ENCODE data around the gene MCU. TPM values are rescaled to one million over a fixed set of nuclear protein-coding genes. Genes with fewer than 3 reads are reported as not detected.
"Not testable (repeated sequence)": the region's sequence is repeated elsewhere in the genome, so short reads cannot be mapped to it uniquely, and the experiment has no call there.

MCU gene
- total RNA-seq, 2 donors from 2014 or later = 15.0 to 24.6 TPM

DNA sequence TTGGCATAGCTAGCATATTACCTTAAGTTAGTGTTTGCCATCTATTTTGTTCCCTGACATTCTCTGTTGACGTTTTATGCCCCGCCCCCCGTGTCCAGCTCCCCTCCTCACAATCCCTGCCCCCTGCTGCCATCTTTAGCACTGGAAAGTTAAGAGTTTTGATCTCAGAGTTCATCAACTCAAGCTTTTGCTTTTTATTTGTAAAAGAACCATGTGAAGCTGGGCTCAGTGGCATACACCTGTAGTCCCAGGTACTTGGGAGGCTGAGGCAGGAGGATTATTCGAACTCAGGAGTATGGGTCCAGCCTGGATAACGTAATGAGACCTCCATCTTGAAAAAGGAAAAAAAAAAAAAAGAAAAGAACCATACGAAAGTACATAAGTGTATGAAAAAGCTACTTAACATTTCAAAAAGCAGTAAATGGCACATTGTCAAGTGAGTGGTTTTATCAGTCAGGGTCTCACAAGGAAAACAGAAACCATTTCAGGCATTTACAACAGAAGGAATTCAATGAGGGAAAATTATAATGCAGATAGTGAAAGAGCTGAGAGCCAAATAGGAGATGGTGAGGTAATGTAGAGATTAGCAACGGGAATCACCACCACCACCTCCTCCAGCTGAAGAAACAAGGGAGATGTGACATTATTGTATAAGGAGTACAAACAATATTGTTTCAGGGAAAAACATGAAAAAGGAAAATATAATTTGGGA, 64.9 kb downstream of the MCU start:
- DNase-seq (ENCODE audit: low spot score) (no peak), ATAC-seq (ENCODE audit: insufficient number of reproducible peaks, low FRiP score, low read depth) (no peak)
- no peak overlapping the region for H3K4me3 ChIP-seq
- no peaks in the 10 kb centered on the region for H3K27me3 ChIP-seq (replicated peaks; ENCODE audit: insufficient read depth)
- no peaks in the 10 kb centered on the region for H3K9me3 ChIP-seq
- H3K4me1 ChIP-seq (ENCODE audit: control insufficient read depth in 1 of 2, low read depth in 2 of 2) = peaks cover 4 to 5% of the 10 kb centered on the region in 2 donors
- TF ChIP-seq, protein P1, sequence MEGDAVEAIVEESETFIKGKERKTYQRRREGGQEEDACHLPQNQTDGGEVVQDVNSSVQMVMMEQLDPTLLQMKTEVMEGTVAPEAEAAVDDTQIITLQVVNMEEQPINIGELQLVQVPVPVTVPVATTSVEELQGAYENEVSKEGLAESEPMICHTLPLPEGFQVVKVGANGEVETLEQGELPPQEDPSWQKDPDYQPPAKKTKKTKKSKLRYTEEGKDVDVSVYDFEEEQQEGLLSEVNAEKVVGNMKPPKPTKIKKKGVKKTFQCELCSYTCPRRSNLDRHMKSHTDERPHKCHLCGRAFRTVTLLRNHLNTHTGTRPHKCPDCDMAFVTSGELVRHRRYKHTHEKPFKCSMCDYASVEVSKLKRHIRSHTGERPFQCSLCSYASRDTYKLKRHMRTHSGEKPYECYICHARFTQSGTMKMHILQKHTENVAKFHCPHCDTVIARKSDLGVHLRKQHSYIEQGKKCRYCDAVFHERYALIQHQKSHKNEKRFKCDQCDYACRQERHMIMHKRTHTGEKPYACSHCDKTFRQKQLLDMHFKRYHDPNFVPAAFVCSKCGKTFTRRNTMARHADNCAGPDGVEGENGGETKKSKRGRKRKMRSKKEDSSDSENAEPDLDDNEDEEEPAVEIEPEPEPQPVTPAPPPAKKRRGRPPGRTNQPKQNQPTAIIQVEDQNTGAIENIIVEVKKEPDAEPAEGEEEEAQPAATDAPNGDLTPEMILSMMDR (IDR thresholded peaks at IDR 0.05) = no peak
- no peak overlapping the region for H3K27ac ChIP-seq
- H3K36me3 ChIP-seq = no peaks in the 10 kb centered on the region

DNA sequence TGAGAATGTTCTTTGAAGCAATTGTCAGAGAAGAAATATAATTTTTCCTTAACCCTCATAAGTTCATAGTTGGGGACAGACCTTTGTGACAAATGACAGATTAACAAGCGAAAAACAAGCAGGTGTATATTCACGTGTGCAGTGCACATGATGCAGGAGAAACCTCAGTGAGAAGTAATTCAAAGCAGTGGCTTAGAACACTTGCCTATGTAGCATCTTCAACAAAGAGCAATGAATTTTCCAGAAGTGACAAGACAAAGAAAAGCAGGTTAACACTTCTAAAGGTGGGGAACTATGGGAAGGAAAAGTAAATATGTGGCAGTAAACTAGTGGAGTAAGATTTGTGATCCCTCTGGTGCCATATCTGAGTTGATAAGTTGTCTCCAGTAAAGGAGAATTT, 65.8 kb downstream of the MCU start:
- no peaks in the 10 kb centered on the region for H3K9me3 ChIP-seq
- no peak overlapping the region for H3K27ac ChIP-seq
- TF ChIP-seq, protein P1 (IDR thresholded peaks at IDR 0.05) = no peak
- no peak for ATAC-seq (ENCODE audit: insufficient number of reproducible peaks, low FRiP score, low read depth)
- H3K4me3 ChIP-seq = no peak overlapping the region
- no peaks in the 10 kb centered on the region for H3K27me3 ChIP-seq (replicated peaks; ENCODE audit: insufficient read depth)
- DNase-seq (ENCODE audit: low spot score) = no peak
- H3K36me3 ChIP-seq = no peaks in the 10 kb centered on the region
- H3K4me1 ChIP-seq (ENCODE audit: control insufficient read depth in 1 of 2, low read depth in 2 of 2) = peaks cover 8 to 14% of the 10 kb centered on the region in 2 donors

- not testable (repeated sequence) for H3K27ac ChIP-seq; ATAC-seq (ENCODE audit: insufficient number of reproducible peaks, low FRiP score, low read depth); H3K36me3 ChIP-seq; H3K27me3 ChIP-seq (replicated peaks; ENCODE audit: insufficient read depth); H3K4me3 ChIP-seq; H3K9me3 ChIP-seq; DNase-seq (ENCODE audit: low spot score)
- H3K4me1 ChIP-seq (ENCODE audit: control insufficient read depth in 1 of 2, low read depth in 2 of 2) = peaks cover 4 to 18% of the 10 kb centered on the region in 2 donors
Measured at GRCh38 chr10:72758930-72759329, 67.0 kb downstream of the MCU start.

- Histone ChIP-seq H3K4me1 (ENCODE audit: control insufficient read depth in 1 of 2, low read depth in 2 of 2) (peaks cover 4 to 22% of the 10 kb centered on the region in 2 donors), H3K4me3 (no peak overlapping the region), H3K9me3 (no peaks in the 10 kb centered on the region), H3K27me3 (replicated peaks; ENCODE audit: insufficient read depth) (no peaks in the 10 kb centered on the region), H3K36me3 (no peaks in the 10 kb centered on the region), H3K27ac (no peak overlapping the region)
- TF ChIP-seq, protein P1 (IDR thresholded peaks at IDR 0.05) = no peak
- DNase-seq (ENCODE audit: low spot score) = no peak
- no peak for ATAC-seq (ENCODE audit: insufficient number of reproducible peaks, low FRiP score, low read depth)
Measured at GRCh38 chr10:72759584-72759983, 67.6 kb downstream of the MCU start.

DNA sequence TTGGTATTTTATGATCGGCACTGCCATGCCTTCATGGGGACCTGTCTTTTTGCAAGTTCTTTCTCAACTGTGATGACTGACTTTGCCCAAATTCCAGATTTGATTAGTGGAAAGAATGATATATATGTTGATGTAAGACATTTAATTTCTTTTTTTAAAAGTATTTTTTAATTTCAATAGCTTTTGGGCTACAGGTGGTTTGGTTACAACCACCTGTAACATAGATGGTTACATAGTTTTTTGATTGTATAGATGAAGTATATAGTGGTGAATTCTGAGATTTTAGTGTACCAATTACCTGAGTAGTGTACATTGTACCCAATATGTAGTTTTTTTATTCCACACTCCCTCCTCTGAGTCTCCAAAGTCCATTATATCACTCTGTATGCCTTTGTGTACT, 69.6 kb downstream of the MCU start:
- DNase-seq (ENCODE audit: low spot score) = no peak
- Histone ChIP-seq H3K36me3 (no peaks in the 10 kb centered on the region), H3K9me3 (no peaks in the 10 kb centered on the region), H3K27me3 (replicated peaks; ENCODE audit: insufficient read depth) (no peaks in the 10 kb centered on the region), H3K27ac (peak overlapping the region in 1 of 2 donors; percentile 4), H3K4me3 (no peak overlapping the region), H3K4me1 (ENCODE audit: control insufficient read depth in 1 of 2, low read depth in 2 of 2) (peaks cover 4 to 22% of the 10 kb centered on the region in 2 donors)
- ATAC-seq (ENCODE audit: insufficient number of reproducible peaks, low FRiP score, low read depth) = no peak
- TF ChIP-seq, protein P1 (IDR thresholded peaks at IDR 0.05) = no peak

DNA sequence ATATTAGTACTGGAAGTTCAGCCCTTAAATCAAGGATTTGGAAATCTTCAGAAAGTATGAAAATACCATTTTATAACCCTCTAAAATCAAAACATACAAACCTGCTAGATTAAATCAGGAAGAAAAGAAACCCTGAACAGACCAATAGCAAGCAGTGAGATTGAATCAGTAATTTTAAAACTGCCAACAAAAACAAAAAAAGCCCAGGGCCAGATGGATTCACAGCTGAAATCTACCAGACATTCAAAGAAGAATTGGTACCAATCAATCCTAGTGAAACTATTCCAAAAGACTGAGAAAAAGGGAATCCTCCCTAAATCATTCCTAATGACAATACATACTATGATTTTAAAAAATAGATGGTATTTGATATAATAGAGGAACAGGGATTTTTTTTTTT, 70.1 kb downstream of the MCU start:
- ATAC-seq (ENCODE audit: insufficient number of reproducible peaks, low FRiP score, low read depth) = no peak
- H3K4me3 ChIP-seq = no peak overlapping the region
- peak overlapping the region in 1 of 2 donors; percentile 4 for H3K27ac ChIP-seq
- H3K9me3 ChIP-seq = no peaks in the 10 kb centered on the region
- no peak for DNase-seq (ENCODE audit: low spot score)
- TF ChIP-seq, protein P1 (IDR thresholded peaks at IDR 0.05) = no peak
- no peaks in the 10 kb centered on the region for H3K27me3 ChIP-seq (replicated peaks; ENCODE audit: insufficient read depth)
- peaks cover 4 to 22% of the 10 kb centered on the region in 2 donors for H3K4me1 ChIP-seq (ENCODE audit: control insufficient read depth in 1 of 2, low read depth in 2 of 2)
- H3K36me3 ChIP-seq = no peaks in the 10 kb centered on the region

Data from thoracic aorta (tissue), 2 donors.